Keratinocyte (primary cell): ENCODE data around the gene IL37. TPM values are rescaled to one million over a fixed set of nuclear protein-coding genes. Genes with fewer than 3 reads are reported as not detected.

Source experiments
- DNase-seq: peaks from one replicate; pipeline ENCODE4 v3.0.0-alpha.2; 2011; ENCODE audit warnings: low read depth, missing footprints, low spot score
- FAIRE-seq: peaks from 2 replicates; lab custom pipeline; 2011; peaks lifted over from hg19 to GRCh38; lab: Jason Lieb, UNC
- H2AFZ ChIP-seq: 2 replicates; pipeline ENCODE4 v1.6.0; 2012; ENCODE audit warnings: low read length, control low read depth, inconsistent platforms; ENCODE audit not compliant: control insufficient read depth
- H3K27ac ChIP-seq: 2 replicates; pipeline ENCODE4 v1.5.1; 2011; ENCODE audit warnings: low read length; ENCODE audit not compliant: control insufficient read depth, insufficient read depth
- H3K27me3 ChIP-seq: 3 replicates; pipeline ENCODE4 v1.6.0; 2011; ENCODE audit warnings: low read length; ENCODE audit not compliant: control insufficient read depth, insufficient read depth; ENCODE audit errors: extremely low read depth
- H3K36me3 ChIP-seq, 2 experiments: 2 replicates in 1 of 2; 3 replicates in 1 of 2; pipeline ENCODE4 v1.5.1; 2011; ENCODE audit warnings: low read length in 2 of 2, mild to moderate bottlenecking in 1 of 2; ENCODE audit not compliant: control insufficient read depth in 2 of 2, insufficient read depth in 2 of 2; ENCODE audit errors: extremely low read depth in 1 of 2
- H3K4me1 ChIP-seq: 3 replicates; pipeline ENCODE4 v1.5.1; 2011; ENCODE audit warnings: low read length; ENCODE audit not compliant: control insufficient read depth, insufficient read depth; ENCODE audit errors: extremely low read depth
- H3K4me2 ChIP-seq: 3 replicates; pipeline ENCODE4 v1.6.0; 2011; ENCODE audit warnings: low read depth, low read length; ENCODE audit not compliant: control insufficient read depth, insufficient read depth; ENCODE audit errors: extremely low read depth
- H3K4me3 ChIP-seq, 3 experiments: fragments of 200-600 bp in 1 of 3; sonication (generic) in 1 of 3; 2 replicates in 2 of 3; 3 replicates in 1 of 3; pipeline ENCODE4 v1.5.1; 2011 to 2016; ENCODE audit warnings: low read length in 3 of 3, mild to moderate bottlenecking in 3 of 3, control low read depth in 2 of 3, inconsistent platforms in 1 of 3, low read depth in 1 of 3, mixed read lengths in 1 of 3, mixed run types in 1 of 3, moderate library complexity in 1 of 3; ENCODE audit not compliant: control insufficient read depth in 2 of 3, insufficient read depth in 2 of 3; ENCODE audit errors: extremely low read depth in 1 of 3
- H3K79me2 ChIP-seq: 2 replicates; pipeline ENCODE4 v1.6.0; 2012; ENCODE audit warnings: low read length; ENCODE audit not compliant: control insufficient read depth, insufficient read depth
- H3K9ac ChIP-seq: 3 replicates; pipeline ENCODE4 v1.6.0; 2011; ENCODE audit warnings: low read length; ENCODE audit not compliant: control insufficient read depth, insufficient read depth; ENCODE audit errors: extremely low read depth
- H3K9me1 ChIP-seq: 3 replicates; pipeline ENCODE4 v1.6.0; 2011; ENCODE audit warnings: low read length; ENCODE audit not compliant: control insufficient read depth, insufficient read depth; ENCODE audit errors: extremely low read depth
- H3K9me3 ChIP-seq: 2 replicates; pipeline ENCODE4 v1.5.1; 2012; ENCODE audit warnings: low read depth, low read length; ENCODE audit not compliant: control insufficient read depth
- H4K20me1 ChIP-seq: 3 replicates; pipeline ENCODE4 v1.6.0; 2011; ENCODE audit warnings: low read length; ENCODE audit not compliant: control insufficient read depth, insufficient read depth; ENCODE audit errors: extremely low read depth
- CTCF ChIP-seq, 3 experiments: IDR thresholded peaks in 1 of 3; conservative IDR thresholded peaks in 1 of 3; optimal IDR thresholded peaks in 1 of 3; 2 replicates in 2 of 3; 3 replicates in 1 of 3; pipeline versions ENCODE3 to v1.5.1; 2011; ENCODE audit warnings: low read length in 3 of 3, mild to moderate bottlenecking in 3 of 3, moderate library complexity in 2 of 3, control low read depth in 1 of 3, inconsistent platforms in 1 of 3; ENCODE audit not compliant: insufficient read depth in 2 of 3; ENCODE audit errors: extremely low read depth in 1 of 3
- EZH2 ChIP-seq: IDR thresholded peaks from one replicate; pipeline ENCODE4 v1.6.1; 2012; ENCODE audit warnings: inconsistent platforms, mild to moderate bottlenecking, low read length, moderate library complexity
- dilution Hi-C: fragments of 300-500 bp; cut with MboI; formaldehyde crosslinking; loops from one replicate; pipeline ENCODE4 v1.7.0; 2020; ENCODE audit warnings: low sequenced_read_pairs; ENCODE audit not compliant: extremely low pct_ligation_motif_present
- polyA plus RNA-seq, 5 experiments: library from polyadenylated mRNA; depleted of rRNA in 3 of 5; stranded (reverse) in 3 of 5; stranded (forward) in 1 of 5; unstranded in 1 of 5; fragments of >200 nt; gene quantifications; 1 replicate in 1 of 5; 2 replicates in 3 of 5; 3 replicates in 1 of 5; pipeline versions ENCODE4 v1.2.1 to v1.2.3, GENCODE V29; 2011 to 2012; ENCODE audit warnings: missing spikeins in 2 of 5, low read depth in 1 of 5, low replicate concordance in 1 of 5

The IL37 gene
- polyA plus RNA-seq, 1 donor (not counting 4 experiments of a cell fraction or from before 2014, with no cell fraction given): 0.63 TPM

- Histone ChIP-seq H2AFZ (no peak overlapping the region), H4K20me1 (no peaks in the 10 kb centered on the region), H3K27me3 (no peaks in the 10 kb centered on the region), H3K36me3 (no peaks in the 10 kb centered on the region), H3K9ac (peak overlapping the region; percentile 62), H3K79me2 (no peaks in the 10 kb centered on the region), H3K9me3 (no peaks in the 10 kb centered on the region), H3K4me3 (peak overlapping the region in 1 of 3 experiments; percentile 1), H3K4me1 (peaks cover 70% of the 10 kb centered on the region), H3K27ac (peak overlapping the region; percentile 97), H3K4me2 (peak overlapping the region; percentile 25), H3K9me1 (no peaks in the 10 kb centered on the region)
- no peak for TF ChIP-seq CTCF (optimal IDR thresholded peaks at IDR 0.05 in 1 of 3, IDR thresholded peaks at IDR 0.05 in 1 of 3, conservative IDR thresholded peaks at IDR 0.05 in 1 of 3; ENCODE audit: extremely low read depth in 1 of 3, insufficient read depth in 2 of 3, low read length in 3 of 3)
- no peak for TF ChIP-seq EZH2
- dilution Hi-C loops: no loop called here
- DNase-seq (peak; percentile 99), FAIRE-seq (peak; percentile 95)
Measured at GRCh38 chr2:112877423-112877822, 33.5 kb upstream of the IL37 start.

- FAIRE-seq: no peak
- no peaks in the 10 kb centered on the region for H3K36me3 ChIP-seq
- DNase-seq: no peak
- H3K27me3 ChIP-seq: no peaks in the 10 kb centered on the region
- no peaks in the 10 kb centered on the region for H3K9me3 ChIP-seq
- no peak for TF ChIP-seq EZH2
- TF ChIP-seq CTCF (optimal IDR thresholded peaks at IDR 0.05 in 1 of 3, IDR thresholded peaks at IDR 0.05 in 1 of 3, conservative IDR thresholded peaks at IDR 0.05 in 1 of 3; ENCODE audit: extremely low read depth in 1 of 3, insufficient read depth in 2 of 3, low read length in 3 of 3): no peak
- peaks cover 71% of the 10 kb centered on the region for H3K4me1 ChIP-seq
- H3K9ac ChIP-seq: peak overlapping the region; percentile 70
- H4K20me1 ChIP-seq: no peaks in the 10 kb centered on the region
- no peak overlapping the region for H2AFZ ChIP-seq
- H3K4me3 ChIP-seq: no peak overlapping the region
- no peaks in the 10 kb centered on the region for H3K79me2 ChIP-seq
- H3K9me1 ChIP-seq: no peaks in the 10 kb centered on the region
- peak overlapping the region; percentile 1 for H3K4me2 ChIP-seq
- peak overlapping the region; percentile 97 for H3K27ac ChIP-seq
- dilution Hi-C loops: no loop called here
Measured at GRCh38 chr2:112879491-112880041, 31.4 kb upstream of the IL37 start.
